H9 (cell line): ENCODE data around the gene LRRN4. TPM values are rescaled to one million over a fixed set of nuclear protein-coding genes. Genes with fewer than 3 reads are reported as not detected.

ENCODE experiments used
- DNase-seq: peaks from one replicate; pipeline ENCODE4 v3.0.0-alpha.2; 2017
- H2AFZ ChIP-seq: one replicate; pipeline ENCODE4 v1.6.1; 2013; ENCODE audit warnings: mild to moderate bottlenecking, low read length, control low read depth, moderate library complexity
- H2AK5ac ChIP-seq: 2 replicates; pipeline ENCODE4 v1.6.1; 2013; ENCODE audit warnings: low read length, control low read depth, mixed read lengths; ENCODE audit not compliant: insufficient read length
- H2BK120ac ChIP-seq: one replicate; pipeline ENCODE4 v1.6.1; 2013; ENCODE audit warnings: low read depth, mild to moderate bottlenecking, low read length, control low read depth, inconsistent platforms; ENCODE audit not compliant: poor library complexity, severe bottlenecking
- H2BK12ac ChIP-seq: 2 replicates; pipeline ENCODE4 v1.6.1; 2013; ENCODE audit warnings: low read length, control low read depth, mixed read lengths, low read depth; ENCODE audit not compliant: insufficient read length
- H2BK15ac ChIP-seq: 2 replicates; pipeline ENCODE4 v1.6.1; 2013; ENCODE audit warnings: low read depth, low read length, control low read depth
- H2BK20ac ChIP-seq: one replicate; pipeline ENCODE4 v1.6.1; 2013; ENCODE audit warnings: low read depth, mild to moderate bottlenecking, low read length, control low read depth, inconsistent platforms; ENCODE audit not compliant: poor library complexity, severe bottlenecking
- H2BK5ac ChIP-seq: 2 replicates; pipeline ENCODE4 v1.6.1; 2013; ENCODE audit warnings: low read length, control low read depth, mixed read lengths; ENCODE audit not compliant: insufficient read length
- H3K14ac ChIP-seq: 2 replicates; pipeline ENCODE4 v1.6.1; 2013; ENCODE audit warnings: low read length, control low read depth; ENCODE audit not compliant: insufficient read depth
- H3K18ac ChIP-seq: 2 replicates; pipeline ENCODE4 v1.6.1; 2013; ENCODE audit warnings: low read depth, mild to moderate bottlenecking, mixed read lengths, low read length, control low read depth; ENCODE audit not compliant: insufficient read length
- H3K23ac ChIP-seq: 2 replicates; pipeline ENCODE4 v1.6.1; 2013; ENCODE audit warnings: low read length, control low read depth, mixed read lengths, low read depth; ENCODE audit not compliant: insufficient read length
- H3K23me2 ChIP-seq: 2 replicates; pipeline ENCODE4 v1.6.1; 2013; ENCODE audit warnings: low read depth, mild to moderate bottlenecking, mixed read lengths, low read length, control low read depth; ENCODE audit not compliant: insufficient read length, poor library complexity, severe bottlenecking
- H3K27ac ChIP-seq: 2 replicates; pipeline ENCODE4 v1.5.1; 2013; ENCODE audit warnings: low read length, control low read depth, mixed read lengths, low read depth; ENCODE audit not compliant: insufficient read length
- H3K27me3 ChIP-seq: 2 replicates; pipeline ENCODE4 v1.6.1; 2013; ENCODE audit warnings: low read length, control low read depth, inconsistent platforms; ENCODE audit not compliant: insufficient read depth
- H3K4ac ChIP-seq: 2 replicates; pipeline ENCODE4 v1.6.1; 2013; ENCODE audit warnings: low read depth, mild to moderate bottlenecking, control low read depth, inconsistent platforms, low read length, moderate library complexity
- H3K4me1 ChIP-seq: 2 replicates; pipeline ENCODE4 v1.6.1; 2013; ENCODE audit warnings: low read length, control low read depth, inconsistent platforms; ENCODE audit not compliant: insufficient read depth
- H3K4me2 ChIP-seq: 2 replicates; pipeline ENCODE4 v1.6.1; 2013; ENCODE audit warnings: low read length, control low read depth, mixed read lengths; ENCODE audit not compliant: insufficient read length, insufficient read depth
- H3K56ac ChIP-seq: 2 replicates; pipeline ENCODE4 v1.6.1; 2013; ENCODE audit warnings: low read depth, mild to moderate bottlenecking, mixed read lengths, low read length, control low read depth; ENCODE audit not compliant: insufficient read length
- H3K79me1 ChIP-seq: 2 replicates; pipeline ENCODE4 v1.6.1; 2013; ENCODE audit warnings: low read depth, mild to moderate bottlenecking, moderate library complexity, low read length, control low read depth, inconsistent platforms; ENCODE audit not compliant: insufficient read depth, poor library complexity, severe bottlenecking
- H3K79me2 ChIP-seq: 2 replicates; pipeline ENCODE4 v1.6.1; 2013; ENCODE audit warnings: low read length, control low read depth, inconsistent platforms; ENCODE audit not compliant: insufficient read depth
- H3K9ac ChIP-seq: 2 replicates; pipeline ENCODE4 v1.6.1; 2013; ENCODE audit warnings: low read length, control low read depth, mixed read lengths; ENCODE audit not compliant: insufficient read length; ENCODE audit errors: extremely low read depth
- H3K9me3 ChIP-seq: one replicate; pipeline ENCODE4 v1.6.1; 2013; ENCODE audit warnings: low read depth, low read length, inconsistent platforms; ENCODE audit not compliant: control insufficient read depth
- H3T11ph ChIP-seq: one replicate; pipeline ENCODE4 v1.6.1; 2013; ENCODE audit warnings: mild to moderate bottlenecking, low read length, control low read depth, inconsistent platforms
- H4K20me1 ChIP-seq: one replicate; pipeline ENCODE4 v1.6.1; 2013; ENCODE audit not compliant: control insufficient read depth, insufficient read length, insufficient read depth
- H4K5ac ChIP-seq: 2 replicates; pipeline ENCODE4 v1.6.1; 2013; ENCODE audit warnings: low read depth, mild to moderate bottlenecking, mixed read lengths, low read length, control low read depth; ENCODE audit not compliant: insufficient read length
- H4K8ac ChIP-seq: replicated peaks from 2 replicates; pipeline ENCODE4 v1.6.1; 2013; ENCODE audit warnings: low read length, control low read depth, mixed read lengths, low read depth; ENCODE audit not compliant: insufficient read length
- H4K91ac ChIP-seq: 2 replicates; pipeline ENCODE4 v1.6.1; 2013; ENCODE audit warnings: low read depth, mild to moderate bottlenecking, moderate library complexity, mixed read lengths, low read length, control low read depth; ENCODE audit not compliant: insufficient read length
- H3K27ac Mint-ChIP-seq, 3 experiments: 2 replicates in 2 of 3; 3 replicates in 1 of 3; pipeline ENCODE4 v1.8.0; 2020 to 2021; ENCODE audit warnings: mixed read lengths in 3 of 3, mild to moderate bottlenecking in 1 of 3, moderate library complexity in 1 of 3
- H3K27me3 Mint-ChIP-seq: 2 replicates; pipeline ENCODE4 v1.8.0; 2021; ENCODE audit warnings: low read depth, mild to moderate bottlenecking, moderate library complexity, mixed read lengths
- H3K36me3 Mint-ChIP-seq, 3 experiments: 2 replicates in 2 of 3; 3 replicates in 1 of 3; pipeline ENCODE4 v1.8.0; 2020 to 2021; ENCODE audit warnings: low read depth in 3 of 3, mixed read lengths in 3 of 3; ENCODE audit not compliant: insufficient read depth in 1 of 3
- H3K4me1 Mint-ChIP-seq, 2 experiments: 2 replicates each; pipeline ENCODE4 v1.8.0; 2020; ENCODE audit warnings: mixed read lengths in 2 of 2
- H3K4me3 Mint-ChIP-seq, 2 experiments: 2 replicates in 1 of 2; 3 replicates in 1 of 2; pipeline ENCODE4 v1.8.0; 2020 to 2021; ENCODE audit warnings: mild to moderate bottlenecking in 2 of 2, mixed read lengths in 2 of 2, moderate library complexity in 1 of 2
- H3K9me3 Mint-ChIP-seq, 2 experiments: 2 replicates in 1 of 2; 3 replicates in 1 of 2; pipeline ENCODE4 v1.8.0; 2020; ENCODE audit warnings: mild to moderate bottlenecking in 2 of 2, mixed read lengths in 2 of 2, moderate library complexity in 1 of 2
- WGBS: extraction: QIAGEN DNeasy Blood & Tissue Kit; methylation state at CpG from one replicate; pipeline ENCODE4 v1.1.7; 2013; ENCODE audit warnings: missing lambda C conversion rate, low lambda C conversion rate, mixed read lengths; ENCODE audit not compliant: insufficient read length; ENCODE audit errors: extremely low coverage; 5-methylcytosine and 5-hydroxymethylcytosine counted together
- total RNA-seq: library from RNA; stranded (reverse); gene quantifications from 2 replicates; pipeline ENCODE4 v1.2.1, GENCODE V29; 2021
- TF ChIP-seq, protein P1 (sequence below): fragments of 200-600 bp; sonication (generic); conservative IDR thresholded peaks from 3 replicates; pipeline ENCODE4 v1.8.0; 2021; ENCODE audit warnings: antibody characterized with exemption, mild to moderate bottlenecking

LRRN4 gene
- total RNA-seq, 1 experiment from 2014 or later = 0.22 TPM

DNA sequence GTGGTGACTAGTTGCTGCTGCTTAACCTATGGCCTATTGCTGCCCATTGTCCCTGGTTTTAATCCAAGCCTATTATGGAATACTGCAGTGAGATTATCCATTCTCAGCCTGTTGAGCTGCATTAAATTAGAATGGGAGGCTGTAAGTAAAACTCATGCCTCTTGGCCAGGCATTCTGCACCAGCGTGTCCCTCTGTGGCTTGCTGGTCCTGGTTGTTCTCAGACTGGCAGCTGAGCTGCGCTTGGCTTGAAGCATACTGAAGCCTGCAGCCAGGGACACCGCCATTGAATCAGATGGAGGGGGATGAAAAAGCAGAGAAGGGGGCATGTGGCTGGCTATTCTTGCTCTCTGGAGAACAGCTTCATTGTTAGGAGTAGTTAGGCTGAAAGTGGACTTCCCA lies 15.6 kb downstream of the LRRN4 start:
- Histone ChIP-seq H3K27ac (no peak overlapping the region), H2AK5ac (no peak overlapping the region)

More for the DNA sequence above, 15.6 kb downstream of the LRRN4 start:
- no peaks in the 10 kb centered on the region for H3K79me1 ChIP-seq
- H2BK12ac ChIP-seq = no peak overlapping the region
- H2BK120ac ChIP-seq = no peak overlapping the region
- H2BK5ac ChIP-seq = no peak overlapping the region
- no peaks in the 10 kb centered on the region for H4K20me1 ChIP-seq
- no peak overlapping the region for H3K4me3 Mint-ChIP-seq
- H3K27me3 Mint-ChIP-seq = no peaks in the 10 kb centered on the region; the same call in 1 of the 2 replicates
- H3K23me2 ChIP-seq = no peaks in the 10 kb centered on the region
- H3K4me2 ChIP-seq = no peak overlapping the region
- WGBS = no CpG with 5 or more reads among the region's 3 CpGs
- H3K9me3 Mint-ChIP-seq = no peaks in the 10 kb centered on the region
- H3K9me3 ChIP-seq = no peaks in the 10 kb centered on the region
- H3K23ac ChIP-seq = no peak overlapping the region
- H3K4me1 Mint-ChIP-seq = peaks cover 11 to 12% of the 10 kb centered on the region in 2 experiments
- no peak overlapping the region for H4K8ac ChIP-seq
- H3K14ac ChIP-seq = no peak overlapping the region
- H3T11ph ChIP-seq = no peak overlapping the region
- DNase-seq = no peak
- no peak overlapping the region for H2AFZ ChIP-seq
- H3K79me2 ChIP-seq = no peaks in the 10 kb centered on the region
- no peak overlapping the region for H3K56ac ChIP-seq
- no peak overlapping the region for H3K4ac ChIP-seq
- no peak overlapping the region for H4K91ac ChIP-seq
- no peak overlapping the region for H3K9ac ChIP-seq
- no peak overlapping the region for H4K5ac ChIP-seq
- TF ChIP-seq, protein P1, sequence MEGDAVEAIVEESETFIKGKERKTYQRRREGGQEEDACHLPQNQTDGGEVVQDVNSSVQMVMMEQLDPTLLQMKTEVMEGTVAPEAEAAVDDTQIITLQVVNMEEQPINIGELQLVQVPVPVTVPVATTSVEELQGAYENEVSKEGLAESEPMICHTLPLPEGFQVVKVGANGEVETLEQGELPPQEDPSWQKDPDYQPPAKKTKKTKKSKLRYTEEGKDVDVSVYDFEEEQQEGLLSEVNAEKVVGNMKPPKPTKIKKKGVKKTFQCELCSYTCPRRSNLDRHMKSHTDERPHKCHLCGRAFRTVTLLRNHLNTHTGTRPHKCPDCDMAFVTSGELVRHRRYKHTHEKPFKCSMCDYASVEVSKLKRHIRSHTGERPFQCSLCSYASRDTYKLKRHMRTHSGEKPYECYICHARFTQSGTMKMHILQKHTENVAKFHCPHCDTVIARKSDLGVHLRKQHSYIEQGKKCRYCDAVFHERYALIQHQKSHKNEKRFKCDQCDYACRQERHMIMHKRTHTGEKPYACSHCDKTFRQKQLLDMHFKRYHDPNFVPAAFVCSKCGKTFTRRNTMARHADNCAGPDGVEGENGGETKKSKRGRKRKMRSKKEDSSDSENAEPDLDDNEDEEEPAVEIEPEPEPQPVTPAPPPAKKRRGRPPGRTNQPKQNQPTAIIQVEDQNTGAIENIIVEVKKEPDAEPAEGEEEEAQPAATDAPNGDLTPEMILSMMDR = no peak
- H3K36me3 Mint-ChIP-seq = peaks cover 12 to 62% (median 43%) of the 10 kb centered on the region in 3 experiments
- H3K27me3 ChIP-seq = no peaks in the 10 kb centered on the region
- peak overlapping the region in 2 of 3 experiments; percentile 38 to 83; a peak in 1 of 7 replicates for H3K27ac Mint-ChIP-seq
- H2BK15ac ChIP-seq = no peak overlapping the region
- H3K18ac ChIP-seq = no peak overlapping the region
- no peaks in the 10 kb centered on the region for H3K4me1 ChIP-seq
- H2BK20ac ChIP-seq = no peak overlapping the region
